Colonic mucosa (tissue), 4 donors: ENCODE measurements around the gene CRACDL. TPM values are rescaled to one million over a fixed set of nuclear protein-coding genes. Genes with fewer than 3 reads are reported as not detected.

ENCODE experiments used
- DNase-seq: peaks from one replicate; pipeline ENCODE4 v3.0.0-alpha.2; 2020
- H3K27ac ChIP-seq: fragments of 200-600 bp; one replicate; pipeline ENCODE4 v1.8.0; 2021
- H3K27me3 ChIP-seq: fragments of 200-600 bp; one replicate; pipeline ENCODE4 v1.8.0; 2021
- H3K36me3 ChIP-seq: fragments of 200-600 bp; one replicate; pipeline ENCODE4 v1.8.0; 2021
- H3K4me1 ChIP-seq: fragments of 200-600 bp; one replicate; pipeline ENCODE4 v1.8.0; 2021; ENCODE audit warnings: mild to moderate bottlenecking
- H3K4me3 ChIP-seq: fragments of 200-600 bp; one replicate; pipeline ENCODE4 v1.8.0; 2021
- H3K9ac ChIP-seq, 2 donors: one replicate each; pipeline ENCODE4 v1.7.0; 2013; ENCODE audit warnings: control low read depth in 2 of 2, low read depth in 2 of 2, low read length in 2 of 2
- H3K9me3 ChIP-seq: fragments of 200-600 bp; one replicate; pipeline ENCODE4 v1.8.0; 2021
- intact Hi-C: fragments of 100-400 bp; cut with DNase I; formaldehyde crosslinking; loops from one replicate; pipeline ENCODE4 v1.14.1; 2022
- total RNA-seq, 2 donors: library from RNA; stranded (reverse); fragmentation: NEBNext Ultra II Directional in 1 of 2; extraction: Animal tissue kit (Norgen Biotek cat#: 25700) in 1 of 2; gene quantifications; one replicate each; pipeline ENCODE4 v1.2.1, GENCODE V29; 2021
- TF ChIP-seq, protein P1 (sequence below): fragments of 200-600 bp; IDR thresholded peaks from one replicate; pipeline ENCODE4 v1.8.0; 2022; ENCODE audit warnings: antibody characterized with exemption, mild to moderate bottlenecking
- donor health status: healthy.
- donor health status: DM: no; HTN: no; CAD: no.
- donor health status: DM: no; HTN: no; CAD: no.

Gene CRACDL
- total RNA-seq, 2 donors from 2014 or later = 11.5 to 22.3 TPM

GRCh38 chr2:98799375-98800329 lies 136.4 kb downstream of the CRACDL start:
- Histone ChIP-seq H3K4me3 (no peak overlapping the region), H3K27me3 (no peaks in the 10 kb centered on the region), H3K27ac (no peak overlapping the region), H3K36me3 (no peaks in the 10 kb centered on the region), H3K4me1 (no peaks in the 10 kb centered on the region), H3K9ac (no peak overlapping the region), H3K9me3 (no peaks in the 10 kb centered on the region)
- intact Hi-C loops = no loop called here
- no peak for DNase-seq
- TF ChIP-seq, protein P1, sequence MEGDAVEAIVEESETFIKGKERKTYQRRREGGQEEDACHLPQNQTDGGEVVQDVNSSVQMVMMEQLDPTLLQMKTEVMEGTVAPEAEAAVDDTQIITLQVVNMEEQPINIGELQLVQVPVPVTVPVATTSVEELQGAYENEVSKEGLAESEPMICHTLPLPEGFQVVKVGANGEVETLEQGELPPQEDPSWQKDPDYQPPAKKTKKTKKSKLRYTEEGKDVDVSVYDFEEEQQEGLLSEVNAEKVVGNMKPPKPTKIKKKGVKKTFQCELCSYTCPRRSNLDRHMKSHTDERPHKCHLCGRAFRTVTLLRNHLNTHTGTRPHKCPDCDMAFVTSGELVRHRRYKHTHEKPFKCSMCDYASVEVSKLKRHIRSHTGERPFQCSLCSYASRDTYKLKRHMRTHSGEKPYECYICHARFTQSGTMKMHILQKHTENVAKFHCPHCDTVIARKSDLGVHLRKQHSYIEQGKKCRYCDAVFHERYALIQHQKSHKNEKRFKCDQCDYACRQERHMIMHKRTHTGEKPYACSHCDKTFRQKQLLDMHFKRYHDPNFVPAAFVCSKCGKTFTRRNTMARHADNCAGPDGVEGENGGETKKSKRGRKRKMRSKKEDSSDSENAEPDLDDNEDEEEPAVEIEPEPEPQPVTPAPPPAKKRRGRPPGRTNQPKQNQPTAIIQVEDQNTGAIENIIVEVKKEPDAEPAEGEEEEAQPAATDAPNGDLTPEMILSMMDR = no peak

DNA sequence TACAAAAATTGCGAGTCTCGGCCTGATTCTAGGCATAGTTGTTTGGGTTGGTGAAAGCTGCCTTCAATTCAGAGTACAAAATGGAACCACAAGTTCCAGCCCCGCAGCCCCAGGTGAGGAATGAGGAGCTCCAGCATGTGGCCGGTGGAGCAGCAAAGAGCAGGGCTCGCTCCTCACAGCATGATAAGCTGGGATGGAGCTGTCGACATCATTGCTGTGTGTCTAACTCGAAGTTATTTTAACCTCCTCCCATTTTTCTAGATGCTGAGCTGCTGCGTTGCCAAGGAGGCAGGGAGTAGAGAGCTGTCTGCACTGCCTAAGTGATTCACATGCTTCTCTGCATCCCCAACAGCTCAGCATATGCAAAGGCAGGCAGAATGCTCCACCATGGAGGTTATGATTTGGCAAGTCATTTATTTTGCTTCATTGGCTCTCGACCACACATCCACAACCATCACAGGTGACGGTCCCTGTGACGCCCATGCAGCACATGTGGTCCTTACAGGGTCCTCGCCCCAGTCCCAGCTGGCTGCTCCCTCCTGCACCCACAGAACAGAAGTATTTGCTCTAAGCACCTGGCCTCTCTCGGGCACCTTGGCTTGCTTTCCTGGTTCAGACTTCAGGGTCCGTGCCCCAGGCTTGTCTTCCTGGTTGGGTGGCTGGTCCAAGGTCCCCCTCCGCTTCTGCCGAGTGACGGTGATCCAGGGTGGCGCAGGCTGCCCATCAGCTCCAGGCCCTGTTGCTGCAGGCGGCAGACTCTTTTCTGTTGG lies 139.1 kb downstream of the CRACDL start:
- Histone ChIP-seq H3K36me3 (no peaks in the 10 kb centered on the region), H3K4me1 (no peaks in the 10 kb centered on the region), H3K4me3 (no peak overlapping the region), H3K9me3 (no peaks in the 10 kb centered on the region), H3K27me3 (no peaks in the 10 kb centered on the region), H3K9ac (no peak overlapping the region), H3K27ac (no peak overlapping the region)
- TF ChIP-seq, protein P1 = no peak
- intact Hi-C loops = no loop called here
- DNase-seq = no peak

DNA sequence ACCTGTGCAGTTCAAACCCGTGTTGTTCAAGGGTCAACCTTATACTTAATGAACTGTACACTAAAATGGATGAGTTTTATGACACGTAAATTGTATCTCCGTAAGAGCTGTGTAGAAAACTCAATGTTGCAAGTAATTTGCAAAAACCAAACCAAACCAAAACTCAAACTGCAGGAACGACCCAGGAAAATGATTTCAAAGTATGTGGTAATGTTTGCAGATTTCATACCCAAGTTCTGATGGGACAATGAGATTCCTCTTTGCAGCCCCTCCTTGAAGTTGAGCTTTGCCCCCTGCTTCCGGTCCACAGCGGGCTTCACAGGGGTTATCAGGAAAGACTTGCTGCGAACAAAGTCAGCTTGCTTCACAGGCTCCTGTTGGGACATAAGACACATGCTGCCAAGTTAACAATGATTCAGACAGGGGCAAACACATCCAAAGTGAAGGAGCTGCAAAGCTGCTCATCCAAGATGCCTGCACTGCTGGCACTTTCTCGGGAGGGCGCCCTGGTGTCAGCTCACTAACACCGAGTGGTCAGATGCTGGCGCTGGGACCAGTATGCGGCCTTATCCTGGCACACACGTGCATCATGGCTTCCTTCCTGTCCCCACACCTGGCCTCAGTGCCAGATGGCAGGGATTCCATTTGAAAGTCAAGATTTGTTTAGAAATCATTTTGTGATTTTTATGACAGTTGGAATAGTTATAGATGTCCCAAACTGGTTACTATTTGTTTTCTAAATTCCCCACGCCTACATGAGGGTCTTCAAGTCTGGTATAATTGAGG lies 139.9 kb downstream of the CRACDL start:
- DNase-seq = no peak
- Histone ChIP-seq H3K4me3 (no peak overlapping the region), H3K36me3 (no peaks in the 10 kb centered on the region), H3K27me3 (no peaks in the 10 kb centered on the region), H3K9ac (no peak overlapping the region), H3K27ac (no peak overlapping the region), H3K9me3 (no peaks in the 10 kb centered on the region), H3K4me1 (no peaks in the 10 kb centered on the region)
- intact Hi-C loops = no loop called here
- TF ChIP-seq, protein P1 = no peak

- no peaks in the 10 kb centered on the region for H3K4me1 ChIP-seq
- H3K36me3 ChIP-seq = no peaks in the 10 kb centered on the region
- no peaks in the 10 kb centered on the region for H3K9me3 ChIP-seq
- DNase-seq = no peak
- no peak overlapping the region for H3K4me3 ChIP-seq
- intact Hi-C loops = no loop called here
- no peak overlapping the region for H3K9ac ChIP-seq
- H3K27ac ChIP-seq = no peak overlapping the region
- H3K27me3 ChIP-seq = no peaks in the 10 kb centered on the region
- TF ChIP-seq, protein P1 = no peak
Measured at GRCh38 chr2:98793897-98794830, 141.9 kb downstream of the CRACDL start.
